Measurements from ENCODE around the gene CEP72.
"Not testable (repeated sequence)": the region's sequence is repeated elsewhere in the genome, so short reads cannot be mapped to it uniquely, and the experiment has no call there.

The CEP72 gene

GRCh38 chr5:686936-687335 lies 74.8 kb downstream of the CEP72 start:
- DNase-seq: not testable (repeated sequence)

- not testable (repeated sequence) for DNase-seq
Observed at GRCh38 chr5:688348-689010, 76.3 kb downstream of the CEP72 start.

GRCh38 chr5:690293-690692 lies 78.2 kb downstream of the CEP72 start:
- not testable (repeated sequence) for DNase-seq

- DNase-seq: not testable (repeated sequence)
Observed at GRCh38 chr5:691049-691448, 78.9 kb downstream of the CEP72 start.

GRCh38 chr5:691817-692528 lies 79.8 kb downstream of the CEP72 start:
- no peak for DNase-seq

- DNase-seq: not testable (repeated sequence)
Observed at GRCh38 chr5:692529-693041, 80.4 kb downstream of the CEP72 start.

GRCh38 chr5:693271-694041 lies 81.3 kb downstream of the CEP72 start, which contains the start of gene TPPP:
Gene TPPP, minus strand, starts transcription at chr5:693352. Its CDS starts 15,292 bp downstream, at chr5:678060.
- DNase-seq: peak; percentile 74

GRCh38 chr5:694042-694431 lies 81.9 kb downstream of the CEP72 start:
- not testable (repeated sequence) for DNase-seq

- not testable (repeated sequence) for DNase-seq
Observed at GRCh38 chr5:695475-695874, 83.3 kb downstream of the CEP72 start.

GRCh38 chr5:696191-696590 lies 84.1 kb downstream of the CEP72 start:
- not testable (repeated sequence) for DNase-seq

- DNase-seq: not testable (repeated sequence)
Observed at GRCh38 chr5:696753-697702, 84.9 kb downstream of the CEP72 start.

Data from inflammatory macrophage treated with lipopolysaccharide for 4 hours (primary cell).